ENCODE results near the gene STAT1. TPM values are rescaled to one million over a fixed set of nuclear protein-coding genes. Genes with fewer than 3 reads are reported as not detected.
A peak's percentile ranks its signal among the peaks of the same experiment; 100 is the strongest.

STAT1 gene
- total and polyA plus RNA-seq, 5 donors, result 19.4 to 73.2 (median 60.4) TPM

GRCh38 chr2:191049728-191050639, 36.0 kb upstream of the STAT1 start:
- peak; percentile 38 to 61 for ATAC-seq
- Histone ChIP-seq H3K4me1 (ENCODE audit: control insufficient read depth, insufficient read depth, low read length) (no peaks in the 10 kb centered on the region), H3K4me3 (ENCODE audit: low read length) (no peak overlapping the region), H3K27me3 (ENCODE audit: control insufficient read depth, insufficient read depth) (no peaks in the 10 kb centered on the region), H3K9me3 (ENCODE audit: control insufficient read depth, low read length) (no peaks in the 10 kb centered on the region), H3K27ac (ENCODE audit: low read length) (no peak overlapping the region)
- WGBS, result 59% methylated on average over 4 of the region's 4 CpGs
- peak in 1 of 3 donors; percentile 23 for DNase-seq
- intact Hi-C loops (cut with DNase I), result loop anchor here (5.0 to 10.0 kb wide), 5 partner anchors 102 to 475 kb away; partner anchors contain the start of gene STAT4 (in 3 of the 4)

GRCh38 chr2:191048073-191048472, 34.1 kb upstream of the STAT1 start:
- DNase-seq (no peak), ATAC-seq (no peak)
- no peaks in the 10 kb centered on the region for H3K9me3 ChIP-seq (ENCODE audit: control insufficient read depth, low read length)
- no peaks in the 10 kb centered on the region for H3K4me1 ChIP-seq (ENCODE audit: control insufficient read depth, insufficient read depth, low read length)
- no peak overlapping the region for H3K27ac ChIP-seq (ENCODE audit: low read length)
- H3K27me3 ChIP-seq (ENCODE audit: control insufficient read depth, insufficient read depth), result no peaks in the 10 kb centered on the region
- 97% methylated on average over 3 of the region's 3 CpGs for WGBS
- H3K4me3 ChIP-seq (ENCODE audit: low read length), result no peak overlapping the region
- intact Hi-C loops (cut with DNase I), result no loop called here

GRCh38 chr2:191045141-191045540, 31.2 kb upstream of the STAT1 start:
- H3K27me3 ChIP-seq (ENCODE audit: control insufficient read depth, insufficient read depth), result no peaks in the 10 kb centered on the region
- no peak overlapping the region for H3K4me3 ChIP-seq (ENCODE audit: low read length)
- no peak for DNase-seq
- WGBS, result 80% methylated on average over 1 of the region's 1 CpG
- no peak for ATAC-seq
- no peaks in the 10 kb centered on the region for H3K9me3 ChIP-seq (ENCODE audit: control insufficient read depth, low read length)
- H3K4me1 ChIP-seq (ENCODE audit: control insufficient read depth, insufficient read depth, low read length), result no peaks in the 10 kb centered on the region
- no peak overlapping the region for H3K27ac ChIP-seq (ENCODE audit: low read length)
- intact Hi-C loops (cut with DNase I), result no loop called here

- no peak for ATAC-seq
- intact Hi-C loops (cut with DNase I), result no loop called here
These were observed 29.5 kb upstream of the STAT1 start for GRCh38 chr2:191043438-191043837.

GRCh38 chr2:191041418-191042161, 27.6 kb upstream of the STAT1 start:
- Histone ChIP-seq H3K9me3 (ENCODE audit: control insufficient read depth, low read length) (no peaks in the 10 kb centered on the region), H3K27me3 (ENCODE audit: control insufficient read depth, insufficient read depth) (no peaks in the 10 kb centered on the region), H3K4me1 (ENCODE audit: control insufficient read depth, insufficient read depth, low read length) (no peaks in the 10 kb centered on the region), H3K27ac (ENCODE audit: low read length) (no peak overlapping the region), H3K4me3 (ENCODE audit: low read length) (no peak overlapping the region)
- intact Hi-C loops (cut with DNase I), result no loop called here
- DNase-seq (no peak), ATAC-seq (peak in 1 of 2 donors; percentile 38)
- 93% methylated on average over 3 of the region's 3 CpGs for WGBS

More at GRCh38 chr2:191043438-191043837, 29.5 kb upstream of the STAT1 start:
- H3K9me3 ChIP-seq (ENCODE audit: control insufficient read depth, low read length), result no peaks in the 10 kb centered on the region
- H3K4me3 ChIP-seq (ENCODE audit: low read length), result no peak overlapping the region
- H3K27me3 ChIP-seq (ENCODE audit: control insufficient read depth, insufficient read depth), result no peaks in the 10 kb centered on the region
- no peak for DNase-seq
- no peaks in the 10 kb centered on the region for H3K4me1 ChIP-seq (ENCODE audit: control insufficient read depth, insufficient read depth, low read length)
- 94% methylated on average over 3 of the region's 3 CpGs for WGBS
- no peak overlapping the region for H3K27ac ChIP-seq (ENCODE audit: low read length)

GRCh38 chr2:191039616-191040015, 25.6 kb upstream of the STAT1 start:
- intact Hi-C loops (cut with DNase I), result loop anchor here in 1 of 4 donors (10.0 kb wide), 1 partner anchor 255 kb away; no protein-coding TSS in a partner anchor
- Histone ChIP-seq H3K4me3 (ENCODE audit: low read length) (no peak overlapping the region), H3K27me3 (ENCODE audit: control insufficient read depth, insufficient read depth) (no peaks in the 10 kb centered on the region), H3K9me3 (ENCODE audit: control insufficient read depth, low read length) (no peaks in the 10 kb centered on the region), H3K4me1 (ENCODE audit: control insufficient read depth, insufficient read depth, low read length) (no peaks in the 10 kb centered on the region), H3K27ac (ENCODE audit: low read length) (no peak overlapping the region)
- 72% methylated on average over 1 of the region's 1 CpG for WGBS
- DNase-seq (no peak), ATAC-seq (no peak)

GRCh38 chr2:191038741-191039140, 24.8 kb upstream of the STAT1 start:
- H3K4me3 ChIP-seq (ENCODE audit: low read length), result no peak overlapping the region
- ATAC-seq (peak in 1 of 2 donors; percentile 16), DNase-seq (no peak)
- H3K4me1 ChIP-seq (ENCODE audit: control insufficient read depth, insufficient read depth, low read length), result no peaks in the 10 kb centered on the region
- intact Hi-C loops (cut with DNase I), result loop anchor here in 1 of 4 donors (10.0 kb wide), 1 partner anchor 254 kb away; no protein-coding TSS in a partner anchor
- no peaks in the 10 kb centered on the region for H3K9me3 ChIP-seq (ENCODE audit: control insufficient read depth, low read length)
- H3K27ac ChIP-seq (ENCODE audit: low read length), result no peak overlapping the region
- no peaks in the 10 kb centered on the region for H3K27me3 ChIP-seq (ENCODE audit: control insufficient read depth, insufficient read depth)
- WGBS, result 93% methylated on average over 2 of the region's 2 CpGs

GRCh38 chr2:191038241-191038725, 24.3 kb upstream of the STAT1 start:
- 66% methylated on average over 2 of the region's 2 CpGs for WGBS
- DNase-seq (no peak), ATAC-seq (no peak)
- Histone ChIP-seq H3K4me1 (ENCODE audit: control insufficient read depth, insufficient read depth, low read length) (no peaks in the 10 kb centered on the region), H3K4me3 (ENCODE audit: low read length) (no peak overlapping the region), H3K27ac (ENCODE audit: low read length) (no peak overlapping the region), H3K9me3 (ENCODE audit: control insufficient read depth, low read length) (no peaks in the 10 kb centered on the region), H3K27me3 (ENCODE audit: control insufficient read depth, insufficient read depth) (no peaks in the 10 kb centered on the region)
- intact Hi-C loops (cut with DNase I), result loop anchor here in 1 of 4 donors (10.0 kb wide), 1 partner anchor 253 kb away; no protein-coding TSS in a partner anchor

GRCh38 chr2:191037351-191037750, 23.4 kb upstream of the STAT1 start:
- intact Hi-C loops (cut with DNase I), result loop anchor here in 1 of 4 donors (10.0 kb wide), 1 partner anchor 253 kb away; no protein-coding TSS in a partner anchor
- ATAC-seq, result no peak
- WGBS, result 93% methylated on average over 4 of the region's 4 CpGs
- no peak for DNase-seq
- Histone ChIP-seq H3K9me3 (ENCODE audit: control insufficient read depth, low read length) (no peaks in the 10 kb centered on the region), H3K27ac (ENCODE audit: low read length) (no peak overlapping the region), H3K27me3 (ENCODE audit: control insufficient read depth, insufficient read depth) (no peaks in the 10 kb centered on the region), H3K4me3 (ENCODE audit: low read length) (no peak overlapping the region), H3K4me1 (ENCODE audit: control insufficient read depth, insufficient read depth, low read length) (no peaks in the 10 kb centered on the region)

GRCh38 chr2:191036363-191036762, 22.4 kb upstream of the STAT1 start:
- H3K27me3 ChIP-seq (ENCODE audit: control insufficient read depth, insufficient read depth), result no peaks in the 10 kb centered on the region
- WGBS, result 89% methylated on average over 2 of the region's 2 CpGs
- intact Hi-C loops (cut with DNase I), result loop anchor here in 1 of 4 donors (10.0 kb wide), 1 partner anchor 252 kb away; no protein-coding TSS in a partner anchor

More at GRCh38 chr2:191036363-191036762, 22.4 kb upstream of the STAT1 start:
- ATAC-seq (no peak), DNase-seq (no peak)
- Histone ChIP-seq H3K27ac (ENCODE audit: low read length) (no peak overlapping the region), H3K4me1 (ENCODE audit: control insufficient read depth, insufficient read depth, low read length) (no peaks in the 10 kb centered on the region), H3K9me3 (ENCODE audit: control insufficient read depth, low read length) (no peaks in the 10 kb centered on the region), H3K4me3 (ENCODE audit: low read length) (no peak overlapping the region)

Data from right cardiac atrium (tissue), 5 donors.